GM06990 (cell line): ENCODE measurements around the gene AZU1.
"Not testable (repeated sequence)": the region's sequence is repeated elsewhere in the genome, so short reads cannot be mapped to it uniquely, and the experiment has no call there.

Experiments used
- DNase-seq: peaks from one replicate; pipeline ENCODE4 v3.0.0-alpha.2; 2011; ENCODE audit not compliant: insufficient read length; ENCODE audit errors: extremely low read depth
- H3K27me3 ChIP-seq: replicated peaks from 2 replicates; pipeline ENCODE4 v1.6.0; 2011; ENCODE audit warnings: low read length; ENCODE audit not compliant: control insufficient read depth, insufficient read depth
- H3K36me3 ChIP-seq: 2 replicates; pipeline ENCODE4 v1.5.1; 2011; ENCODE audit warnings: low read length; ENCODE audit not compliant: control insufficient read depth, insufficient read depth
- H3K4me3 ChIP-seq: replicated peaks from 2 replicates; pipeline ENCODE4 v1.5.1; 2011; ENCODE audit warnings: low read depth, mild to moderate bottlenecking, control low read depth, low read length
- TF ChIP-seq, protein P1 (sequence below): IDR thresholded peaks from 2 replicates; pipeline ENCODE4 v1.5.1; 2011; ENCODE audit warnings: low read length, control low read depth, mild to moderate bottlenecking, inconsistent platforms; ENCODE audit not compliant: insufficient read depth, poor library complexity, severe bottlenecking

Gene AZU1

DNA sequence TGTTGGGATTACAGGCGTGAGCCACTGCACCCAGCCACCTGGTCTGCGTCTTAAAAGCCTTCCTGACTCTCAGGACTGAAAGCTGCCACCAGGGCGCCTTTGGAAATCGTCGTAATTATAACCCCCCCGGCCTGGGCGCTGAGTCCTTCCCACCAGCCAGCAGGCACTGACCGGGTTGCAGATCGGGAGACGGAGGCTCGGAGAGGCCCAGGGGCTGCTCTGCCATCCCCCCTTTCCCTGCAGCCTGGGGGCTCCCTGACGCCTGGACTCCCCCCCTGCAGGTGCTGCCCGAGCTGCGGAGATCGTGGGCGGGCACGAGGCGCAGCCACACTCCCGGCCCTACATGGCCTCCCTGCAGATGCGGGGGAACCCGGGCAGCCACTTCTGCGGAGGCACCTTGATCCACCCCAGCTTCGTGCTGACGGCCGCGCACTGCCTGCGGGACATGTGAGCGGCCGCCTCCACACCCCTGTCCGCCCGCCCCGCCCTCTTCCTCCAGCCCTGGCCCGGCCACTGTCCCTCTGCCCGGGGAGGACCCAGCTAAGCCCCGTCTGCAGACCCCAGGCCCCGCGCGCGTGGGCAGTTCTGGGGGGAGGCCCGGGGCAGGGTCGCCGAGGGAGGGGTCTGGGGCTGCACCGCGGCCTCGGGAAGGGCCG lies 15.7 kb downstream of the AZU1 start:
- DNase-seq: no peak
- no peaks in the 10 kb centered on the region for H3K36me3 ChIP-seq
- H3K27me3 ChIP-seq: no peaks in the 10 kb centered on the region; the same call in 1 of the 2 replicates
- TF ChIP-seq, protein P1, sequence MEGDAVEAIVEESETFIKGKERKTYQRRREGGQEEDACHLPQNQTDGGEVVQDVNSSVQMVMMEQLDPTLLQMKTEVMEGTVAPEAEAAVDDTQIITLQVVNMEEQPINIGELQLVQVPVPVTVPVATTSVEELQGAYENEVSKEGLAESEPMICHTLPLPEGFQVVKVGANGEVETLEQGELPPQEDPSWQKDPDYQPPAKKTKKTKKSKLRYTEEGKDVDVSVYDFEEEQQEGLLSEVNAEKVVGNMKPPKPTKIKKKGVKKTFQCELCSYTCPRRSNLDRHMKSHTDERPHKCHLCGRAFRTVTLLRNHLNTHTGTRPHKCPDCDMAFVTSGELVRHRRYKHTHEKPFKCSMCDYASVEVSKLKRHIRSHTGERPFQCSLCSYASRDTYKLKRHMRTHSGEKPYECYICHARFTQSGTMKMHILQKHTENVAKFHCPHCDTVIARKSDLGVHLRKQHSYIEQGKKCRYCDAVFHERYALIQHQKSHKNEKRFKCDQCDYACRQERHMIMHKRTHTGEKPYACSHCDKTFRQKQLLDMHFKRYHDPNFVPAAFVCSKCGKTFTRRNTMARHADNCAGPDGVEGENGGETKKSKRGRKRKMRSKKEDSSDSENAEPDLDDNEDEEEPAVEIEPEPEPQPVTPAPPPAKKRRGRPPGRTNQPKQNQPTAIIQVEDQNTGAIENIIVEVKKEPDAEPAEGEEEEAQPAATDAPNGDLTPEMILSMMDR: no peak
- no peak overlapping the region for H3K4me3 ChIP-seq

DNA sequence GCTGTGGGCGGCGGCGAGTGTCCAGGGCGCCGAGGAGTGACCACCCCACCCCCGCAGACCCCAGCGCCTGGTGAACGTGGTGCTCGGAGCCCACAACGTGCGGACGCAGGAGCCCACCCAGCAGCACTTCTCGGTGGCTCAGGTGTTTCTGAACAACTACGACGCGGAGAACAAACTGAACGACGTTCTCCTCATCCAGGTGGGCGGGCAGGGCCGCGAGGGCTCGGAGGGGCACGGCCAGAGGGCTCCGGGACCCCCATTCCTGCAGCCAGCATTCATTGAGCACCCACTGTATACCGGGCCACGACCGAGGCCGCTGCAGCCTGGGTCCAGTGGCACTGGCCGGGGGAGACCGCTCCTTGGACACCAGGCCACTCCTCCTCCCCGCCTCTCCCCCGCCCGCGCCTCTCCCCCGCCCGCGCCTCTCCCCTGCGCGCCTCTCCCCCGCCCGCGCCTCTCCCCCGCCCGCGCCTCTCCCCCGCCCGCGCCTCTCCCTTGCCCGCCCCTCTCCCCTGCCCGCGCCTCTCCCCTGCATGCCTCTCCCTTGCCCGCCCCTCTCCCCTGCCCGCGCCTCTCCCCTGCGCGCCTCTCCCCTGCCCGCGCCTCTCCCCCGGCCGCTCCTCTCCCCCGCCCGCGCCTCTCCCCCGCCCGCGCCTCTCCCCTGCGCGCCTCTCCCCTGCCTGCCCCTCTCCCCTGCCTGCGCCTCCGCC lies 16.4 kb downstream of the AZU1 start:
- H3K27me3 ChIP-seq: no peaks in the 10 kb centered on the region; the same call in 1 of the 2 replicates
- no peak for DNase-seq
- no peaks in the 10 kb centered on the region for H3K36me3 ChIP-seq
- TF ChIP-seq, protein P1: no peak
- no peak overlapping the region for H3K4me3 ChIP-seq

GRCh38 chr19:844546-844971 lies 16.9 kb downstream of the AZU1 start:
- Histone ChIP-seq H3K36me3 (no peaks in the 10 kb centered on the region), H3K27me3 (no peaks in the 10 kb centered on the region; the same call in 1 of the 2 replicates), H3K4me3 (no peak overlapping the region)
- TF ChIP-seq, protein P1: no peak
- no peak for DNase-seq

DNA sequence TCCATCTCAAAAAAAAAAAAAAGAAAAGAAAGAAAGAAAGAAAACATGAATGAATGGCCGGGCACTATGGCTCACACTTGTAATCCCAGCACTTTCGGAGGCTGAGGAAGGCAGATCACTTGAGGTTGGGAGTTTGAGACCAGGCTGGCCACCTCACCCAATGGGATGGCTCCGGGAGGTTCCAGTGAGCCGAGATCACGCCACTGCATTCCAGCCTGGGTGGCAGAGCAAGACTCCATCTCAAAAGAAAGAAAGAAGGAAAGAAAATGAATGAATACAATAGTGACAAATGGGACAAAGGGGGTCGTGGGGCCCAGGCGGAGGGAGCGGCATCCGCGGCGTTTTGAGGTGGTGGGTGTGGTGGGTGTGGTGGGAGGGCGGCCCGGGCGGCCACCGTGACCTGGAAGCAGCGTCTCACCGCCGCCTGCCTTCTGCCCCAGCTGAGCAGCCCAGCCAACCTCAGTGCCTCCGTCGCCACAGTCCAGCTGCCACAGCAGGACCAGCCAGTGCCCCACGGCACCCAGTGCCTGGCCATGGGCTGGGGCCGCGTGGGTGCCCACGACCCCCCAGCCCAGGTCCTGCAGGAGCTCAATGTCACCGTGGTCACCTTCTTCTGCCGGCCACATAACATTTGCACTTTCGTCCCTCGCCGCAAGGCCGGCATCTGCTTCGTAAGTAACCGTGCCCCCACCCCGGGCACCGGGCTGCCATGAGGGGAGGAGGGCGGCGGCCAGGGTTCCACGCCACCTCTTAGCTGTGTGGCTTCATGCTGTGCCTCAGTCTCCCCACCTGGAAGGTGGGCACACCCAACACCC lies 18.3 kb downstream of the AZU1 start:
- TF ChIP-seq, protein P1: no peak
- no peak overlapping the region for H3K4me3 ChIP-seq
- DNase-seq: no peak
- peaks cover 1% of the 10 kb centered on the region for H3K27me3 ChIP-seq
- H3K36me3 ChIP-seq: no peaks in the 10 kb centered on the region

DNA sequence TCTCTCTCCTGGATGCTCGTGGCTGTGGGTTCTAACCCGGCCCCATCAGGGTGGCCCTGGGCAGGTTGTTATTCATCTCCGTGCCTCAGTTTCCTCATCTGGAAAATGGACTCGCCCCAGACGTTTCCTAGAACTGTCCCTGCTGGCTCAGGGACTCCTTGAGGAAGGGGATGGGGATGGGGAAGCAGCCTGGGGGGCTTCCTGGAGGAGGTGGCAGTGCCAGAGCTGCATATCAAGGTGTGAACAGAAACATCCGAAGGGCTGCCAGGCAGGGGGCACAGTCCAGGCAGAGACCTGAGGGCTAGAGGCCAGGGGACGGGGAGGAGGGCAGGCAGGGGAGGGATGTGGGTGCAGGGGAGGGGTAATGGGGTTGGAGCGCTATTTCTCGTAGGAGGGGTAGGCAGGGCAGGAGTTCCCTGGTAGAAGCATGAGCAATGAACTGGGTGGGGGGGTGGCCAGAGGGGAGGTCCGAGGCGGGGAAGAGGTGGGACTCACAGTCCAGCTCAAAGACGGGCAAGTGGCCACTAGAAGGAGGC lies 20.8 kb downstream of the AZU1 start:
- H3K4me3 ChIP-seq: no peak overlapping the region

GRCh38 chr19:849195-849594 lies 21.6 kb downstream of the AZU1 start:
- not testable (repeated sequence) for DNase-seq, H3K27me3 ChIP-seq, H3K36me3 ChIP-seq, H3K4me3 ChIP-seq

More for the DNA sequence above, 20.8 kb downstream of the AZU1 start:
- TF ChIP-seq, protein P1: no peak
- DNase-seq: no peak
- H3K36me3 ChIP-seq: no peaks in the 10 kb centered on the region
- H3K27me3 ChIP-seq: peaks cover 1% of the 10 kb centered on the region
